ENCODE results near the gene OXT. TPM values are rescaled to one million over a fixed set of nuclear protein-coding genes. Genes with fewer than 3 reads are reported as not detected.

The OXT gene
- total and polyA plus RNA-seq, 12 donors: 0.35 to 1.3 (median 0.58) TPM; not detected in 8

DNA sequence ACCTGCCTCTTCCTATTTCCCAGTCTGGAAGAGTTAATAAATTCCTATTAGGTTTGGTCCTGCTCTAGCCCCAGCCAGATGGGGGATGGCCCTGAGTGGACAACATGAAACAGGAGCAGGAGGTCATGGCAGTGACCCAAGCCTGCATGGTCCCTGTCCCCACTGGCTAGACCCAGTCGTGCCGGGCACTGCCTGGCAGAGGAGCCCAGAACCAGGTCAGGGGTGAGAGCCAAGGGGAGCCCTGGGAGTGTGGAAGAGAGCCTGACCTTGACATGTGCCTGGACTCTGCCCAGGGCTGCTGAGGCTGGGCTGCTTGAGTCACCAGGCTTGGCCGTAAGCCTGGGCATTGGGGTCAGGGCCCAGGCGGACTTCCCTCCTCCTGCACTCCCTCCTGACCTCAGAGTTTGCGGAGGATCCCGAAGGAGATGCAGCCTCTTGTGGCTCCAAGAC, 9.5 kb downstream of the OXT start:
- H3K36me3 ChIP-seq: no peaks in the 10 kb centered on the region
- no peaks in the 10 kb centered on the region for H3K9me3 ChIP-seq
- H3K4me3 ChIP-seq: no peak overlapping the region
- DNase-seq (peak; percentile 57 to 82), ATAC-seq (peak; percentile 82 to 97 (median 94))
- intact Hi-C loops (cut with DNase I): no loop called here
- peak overlapping the region in 8 of 10 donors; percentile 6 to 79 (median 35) for H3K27ac ChIP-seq
- TF ChIP-seq, protein P1, sequence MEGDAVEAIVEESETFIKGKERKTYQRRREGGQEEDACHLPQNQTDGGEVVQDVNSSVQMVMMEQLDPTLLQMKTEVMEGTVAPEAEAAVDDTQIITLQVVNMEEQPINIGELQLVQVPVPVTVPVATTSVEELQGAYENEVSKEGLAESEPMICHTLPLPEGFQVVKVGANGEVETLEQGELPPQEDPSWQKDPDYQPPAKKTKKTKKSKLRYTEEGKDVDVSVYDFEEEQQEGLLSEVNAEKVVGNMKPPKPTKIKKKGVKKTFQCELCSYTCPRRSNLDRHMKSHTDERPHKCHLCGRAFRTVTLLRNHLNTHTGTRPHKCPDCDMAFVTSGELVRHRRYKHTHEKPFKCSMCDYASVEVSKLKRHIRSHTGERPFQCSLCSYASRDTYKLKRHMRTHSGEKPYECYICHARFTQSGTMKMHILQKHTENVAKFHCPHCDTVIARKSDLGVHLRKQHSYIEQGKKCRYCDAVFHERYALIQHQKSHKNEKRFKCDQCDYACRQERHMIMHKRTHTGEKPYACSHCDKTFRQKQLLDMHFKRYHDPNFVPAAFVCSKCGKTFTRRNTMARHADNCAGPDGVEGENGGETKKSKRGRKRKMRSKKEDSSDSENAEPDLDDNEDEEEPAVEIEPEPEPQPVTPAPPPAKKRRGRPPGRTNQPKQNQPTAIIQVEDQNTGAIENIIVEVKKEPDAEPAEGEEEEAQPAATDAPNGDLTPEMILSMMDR (IDR thresholded peaks at IDR 0.05): no peak
- peaks cover 0 to 29% (median 8%) of the 10 kb centered on the region in 9 donors for H3K4me1 ChIP-seq
- WGBS, 2 donors: 40 to 45% methylated on average over 6 of the region's 6 CpGs
- peaks cover 0 to 68% (median 30%) of the 10 kb centered on the region in 7 donors for H3K27me3 ChIP-seq

DNA sequence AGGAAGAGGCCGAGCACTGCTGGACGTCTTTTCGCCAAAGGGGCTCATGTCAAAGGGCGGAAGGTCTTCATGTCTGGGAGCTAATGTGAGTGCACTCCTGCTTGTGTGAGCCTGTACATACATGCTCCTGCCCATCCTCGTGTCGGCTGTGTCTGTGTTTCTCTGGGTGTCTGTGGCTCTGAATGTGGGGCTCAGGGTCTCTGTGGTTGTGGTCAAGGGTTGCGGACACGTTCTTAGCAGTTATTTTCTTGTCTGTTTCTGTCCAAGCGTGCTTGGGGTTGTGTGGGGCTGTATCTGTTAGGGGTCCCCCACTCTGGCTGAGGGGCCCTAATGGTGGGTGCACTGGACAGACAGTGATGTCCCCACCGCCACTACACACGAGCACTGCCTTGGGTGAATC, 10.2 kb downstream of the OXT start:
- ATAC-seq (no peak), DNase-seq (no peak)
- H3K36me3 ChIP-seq: no peaks in the 10 kb centered on the region
- TF ChIP-seq, protein P1 (IDR thresholded peaks at IDR 0.05): no peak
- H3K9me3 ChIP-seq: no peaks in the 10 kb centered on the region
- H3K4me1 ChIP-seq: peaks cover 0 to 29% (median 8%) of the 10 kb centered on the region in 9 donors
- no peak overlapping the region for H3K4me3 ChIP-seq
- H3K27ac ChIP-seq: no peak overlapping the region
- WGBS, 2 donors: 92 to 95% methylated on average over 11 of the region's 11 CpGs
- peaks cover 0 to 68% (median 30%) of the 10 kb centered on the region in 7 donors for H3K27me3 ChIP-seq
- intact Hi-C loops (cut with DNase I): no loop called here

DNA sequence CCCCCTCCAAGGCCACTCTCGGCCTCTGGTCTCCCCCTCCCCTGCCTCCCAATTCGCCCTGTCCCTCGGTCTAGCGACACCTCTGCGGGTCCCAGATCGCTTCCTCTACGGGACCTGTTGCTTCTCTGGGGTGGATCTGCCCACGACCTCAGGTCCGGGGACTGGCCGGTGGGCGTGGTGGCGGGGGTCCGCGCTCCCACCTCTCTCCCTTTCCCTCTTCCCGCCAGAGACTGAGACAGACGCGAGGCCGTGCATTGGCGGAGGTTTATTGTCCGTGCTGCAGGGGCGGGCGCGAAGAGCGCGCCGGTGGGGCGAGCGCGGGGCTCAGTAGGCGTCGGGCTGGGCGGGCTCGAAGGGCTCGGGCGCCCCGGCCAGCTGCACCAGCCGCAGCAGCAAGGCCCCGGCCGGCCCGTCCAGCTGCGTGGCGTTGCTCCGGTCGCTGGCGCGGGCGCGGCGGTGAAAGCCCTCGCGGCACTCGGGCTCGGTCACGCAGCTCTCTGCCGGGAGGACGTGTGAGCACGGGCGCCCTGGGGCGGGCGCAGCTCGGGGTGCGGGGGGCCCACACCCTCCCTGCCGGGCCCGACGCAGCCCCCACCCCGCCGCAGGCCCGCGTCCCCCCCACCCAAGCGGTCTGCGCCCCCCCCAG, 11.0 kb downstream of the OXT start:
- no peak for DNase-seq
- TF ChIP-seq, protein P1 (IDR thresholded peaks at IDR 0.05): no peak

DNA sequence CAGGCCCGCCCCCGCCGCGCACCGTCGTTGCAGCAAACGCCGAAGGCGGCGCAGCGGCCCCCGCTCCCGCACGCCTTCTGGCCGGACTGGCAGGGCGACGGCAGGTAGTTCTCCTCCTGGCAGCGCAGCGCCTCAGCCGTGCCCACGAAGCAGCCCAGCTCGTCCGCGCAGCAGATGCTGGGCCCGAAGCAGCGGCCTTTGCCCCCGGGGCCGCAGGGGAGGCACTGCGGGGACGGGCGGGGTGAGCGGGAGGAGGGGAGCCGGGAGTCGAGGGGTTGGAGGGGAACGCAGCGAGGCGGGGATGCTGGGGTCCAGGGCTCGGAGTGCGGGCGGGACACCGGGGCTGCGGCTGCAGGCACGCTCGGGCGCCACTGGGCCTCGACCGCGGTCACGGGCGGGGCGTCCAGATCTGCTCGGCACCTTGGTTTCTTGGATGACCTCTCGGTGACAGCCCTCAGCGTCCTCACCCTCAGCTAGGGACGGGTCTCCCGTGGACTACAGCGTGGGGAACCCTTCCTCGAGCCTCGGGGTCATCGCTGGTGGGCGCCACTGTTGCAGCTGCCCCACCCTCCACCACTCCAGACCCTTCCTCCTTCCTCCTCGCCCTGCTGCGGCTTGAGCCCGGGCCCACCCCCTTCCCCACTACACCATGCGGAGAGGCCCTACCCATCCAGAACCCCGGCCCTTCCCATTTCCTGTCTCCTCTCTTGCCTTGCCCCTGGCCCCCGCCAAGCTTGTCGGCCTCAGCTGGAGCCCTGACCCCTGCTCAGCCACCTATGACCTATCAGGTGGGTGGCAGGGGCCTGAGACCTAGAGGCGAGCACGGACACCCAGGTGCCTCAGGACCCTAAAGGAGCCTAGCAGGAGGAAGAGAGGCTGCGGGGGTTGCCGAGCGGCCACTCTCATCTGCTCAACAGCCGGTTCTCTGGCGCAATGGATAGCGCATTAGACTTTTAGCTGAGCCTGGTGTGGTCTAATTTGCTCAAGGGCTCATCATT, 11.8 kb downstream of the OXT start:
- DNase-seq: no peak
- H3K4me1 ChIP-seq: peaks cover 0 to 26% (median 8%) of the 10 kb centered on the region in 9 donors
- TF ChIP-seq, protein P1 (IDR thresholded peaks at IDR 0.05): no peak
- no peak overlapping the region for H3K27ac ChIP-seq
- no peak for ATAC-seq
- intact Hi-C loops (cut with DNase I): no loop called here
- H3K9me3 ChIP-seq: no peaks in the 10 kb centered on the region
- H3K27me3 ChIP-seq: peaks cover 0 to 68% (median 30%) of the 10 kb centered on the region in 7 donors
- WGBS, 2 donors: 17 to 20% methylated on average over 45 to 76 of the region's 76 CpGs
- H3K4me3 ChIP-seq: peak overlapping the region in 8 of 10 donors; percentile 18 to 43 (median 31)
- H3K36me3 ChIP-seq: no peaks in the 10 kb centered on the region

More for the DNA sequence above, 11.0 kb downstream of the OXT start:
- Histone ChIP-seq H3K9me3 (no peaks in the 10 kb centered on the region), H3K4me1 (peaks cover 0 to 26% (median 8%) of the 10 kb centered on the region in 9 donors), H3K27ac (no peak overlapping the region), H3K4me3 (peak overlapping the region in 8 of 10 donors; percentile 3 to 43 (median 31)), H3K36me3 (no peaks in the 10 kb centered on the region), H3K27me3 (peaks cover 0 to 68% (median 30%) of the 10 kb centered on the region in 7 donors)
- WGBS, 2 donors: 5 to 6% methylated on average over 54 to 71 of the region's 71 CpGs
- peak in 1 of 8 donors; percentile 53 for ATAC-seq
- intact Hi-C loops (cut with DNase I): no loop called here

All from heart right ventricle (tissue), 16 donors.